Loucy (cell line): ENCODE measurements around the gene FGGY.

ENCODE experiments used
- CTCF ChIP-seq: fragments of 200-600 bp; sonication (generic); conservative IDR thresholded peaks from 2 replicates; pipeline ENCODE4 v1.5.1; 2014; ENCODE audit warnings: mild to moderate bottlenecking, antibody characterized with exemption, low read length
- EZH2phosphoT487 ChIP-seq: fragments of 200-600 bp; IDR thresholded peaks from 2 replicates; pipeline ENCODE4 v1.6.1; 2018; ENCODE audit warnings: antibody characterized with exemption, mild to moderate bottlenecking, moderate library complexity, borderline replicate concordance

GRCh38 chr1:59261537-59261936 is 35.4 kb upstream of the FGGY start:
- TF ChIP-seq EZH2phosphoT487 (no peak), CTCF (no peak)
